Left renal cortex interstitium (tissue), 4 donors: ENCODE measurements around the gene EFCAB8. TPM values are rescaled to one million over a fixed set of nuclear protein-coding genes. Genes with fewer than 3 reads are reported as not detected.

Experiments
- DNase-seq, 4 donors: peaks; one replicate each; pipeline ENCODE4 v3.0.0-alpha.2; 2013; ENCODE audit warnings: low read depth in 4 of 4, low spot score in 2 of 4, missing footprints in 1 of 4
- polyA plus RNA-seq, 4 donors: library from polyadenylated mRNA; unstranded; fragments of 120-200 nt; gene quantifications; one replicate each; pipeline ENCODE4 v1.2.1, GENCODE V29; 2013; ENCODE audit not compliant: insufficient read length in 4 of 4

Gene EFCAB8
- polyA plus RNA-seq, 4 donors: 0.06 to 0.13 (median 0.08) TPM; not detected in 1

GRCh38 chr20:32983459-32984112 is 124.9 kb downstream of the EFCAB8 start:
- DNase-seq: no peak

- DNase-seq: no peak
These were observed 125.5 kb downstream of the EFCAB8 start for GRCh38 chr20:32984196-32984595.

GRCh38 chr20:32984631-32985354 is 126.1 kb downstream of the EFCAB8 start:
- DNase-seq: no peak

GRCh38 chr20:32985596-32985995 is 126.9 kb downstream of the EFCAB8 start:
- no peak for DNase-seq

- DNase-seq: no peak
These were observed 127.7 kb downstream of the EFCAB8 start for GRCh38 chr20:32986331-32986966.

- no peak for DNase-seq
These were observed 128.5 kb downstream of the EFCAB8 start for GRCh38 chr20:32987044-32987825.

GRCh38 chr20:32988008-32988407 is 129.3 kb downstream of the EFCAB8 start:
- DNase-seq: no peak

- DNase-seq: no peak
These were observed 131.0 kb downstream of the EFCAB8 start for GRCh38 chr20:32989507-32990283.

- no peak for DNase-seq
These were observed 131.7 kb downstream of the EFCAB8 start for GRCh38 chr20:32990426-32990825.

GRCh38 chr20:32991383-32991782 is 132.7 kb downstream of the EFCAB8 start:
- DNase-seq: no peak

- no peak for DNase-seq
These were observed 133.3 kb downstream of the EFCAB8 start for GRCh38 chr20:32991792-32992641.

GRCh38 chr20:32993496-32994050 is 134.8 kb downstream of the EFCAB8 start:
- DNase-seq: no peak

- DNase-seq: no peak
These were observed 137.1 kb downstream of the EFCAB8 start for GRCh38 chr20:32995802-32996201.

GRCh38 chr20:32997431-32997830 is 138.7 kb downstream of the EFCAB8 start:
- no peak for DNase-seq

GRCh38 chr20:32999603-33000250 is 141.0 kb downstream of the EFCAB8 start:
- no peak for DNase-seq

- DNase-seq: no peak
These were observed 142.2 kb downstream of the EFCAB8 start for GRCh38 chr20:33000802-33001466.

- DNase-seq: no peak
These were observed 143.5 kb downstream of the EFCAB8 start for GRCh38 chr20:33002087-33002808.
